Measurements from ENCODE around the gene ARHGDIG.

DNA sequence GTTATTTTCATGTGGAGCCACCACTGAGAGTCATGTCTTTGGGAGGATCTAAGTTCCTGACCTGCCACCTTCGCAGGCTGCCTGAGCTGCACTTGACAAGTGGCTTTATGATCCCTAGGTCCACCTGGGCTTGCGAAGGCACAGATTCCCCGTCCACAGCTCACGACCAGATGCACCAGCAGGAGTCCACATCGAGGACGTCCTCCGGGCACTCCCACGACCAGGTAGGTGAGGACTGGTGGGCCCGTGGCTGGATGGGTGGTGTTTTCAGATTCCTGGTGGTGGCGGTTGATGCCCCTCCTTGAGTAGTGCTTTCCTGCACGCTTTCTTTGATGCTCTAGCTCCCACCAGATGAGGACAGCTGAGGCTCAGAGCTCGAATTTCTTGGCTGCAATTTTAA, 31.0 kb upstream of the ARHGDIG start:
- TF ChIP-seq, protein P1, sequence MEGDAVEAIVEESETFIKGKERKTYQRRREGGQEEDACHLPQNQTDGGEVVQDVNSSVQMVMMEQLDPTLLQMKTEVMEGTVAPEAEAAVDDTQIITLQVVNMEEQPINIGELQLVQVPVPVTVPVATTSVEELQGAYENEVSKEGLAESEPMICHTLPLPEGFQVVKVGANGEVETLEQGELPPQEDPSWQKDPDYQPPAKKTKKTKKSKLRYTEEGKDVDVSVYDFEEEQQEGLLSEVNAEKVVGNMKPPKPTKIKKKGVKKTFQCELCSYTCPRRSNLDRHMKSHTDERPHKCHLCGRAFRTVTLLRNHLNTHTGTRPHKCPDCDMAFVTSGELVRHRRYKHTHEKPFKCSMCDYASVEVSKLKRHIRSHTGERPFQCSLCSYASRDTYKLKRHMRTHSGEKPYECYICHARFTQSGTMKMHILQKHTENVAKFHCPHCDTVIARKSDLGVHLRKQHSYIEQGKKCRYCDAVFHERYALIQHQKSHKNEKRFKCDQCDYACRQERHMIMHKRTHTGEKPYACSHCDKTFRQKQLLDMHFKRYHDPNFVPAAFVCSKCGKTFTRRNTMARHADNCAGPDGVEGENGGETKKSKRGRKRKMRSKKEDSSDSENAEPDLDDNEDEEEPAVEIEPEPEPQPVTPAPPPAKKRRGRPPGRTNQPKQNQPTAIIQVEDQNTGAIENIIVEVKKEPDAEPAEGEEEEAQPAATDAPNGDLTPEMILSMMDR (IDR thresholded peaks at IDR 0.05; ENCODE audit: low read depth, low read length, poor library complexity, severe bottlenecking): no peak
- TF ChIP-seq EZH2phosphoT487 (IDR thresholded peaks at IDR 0.05; ENCODE audit: borderline replicate concordance, low read length): no peak

Measured in DOHH2 (cell line).